NCI-H526 treated with DMSO at 0.1 percent for 48 hours (cell line): ENCODE results near the gene PER3.

Source experiments
- DNase-seq: peaks from one replicate; lab custom pipeline; 2025; lab: John Stamatoyannopoulos, UW

Gene PER3

DNA sequence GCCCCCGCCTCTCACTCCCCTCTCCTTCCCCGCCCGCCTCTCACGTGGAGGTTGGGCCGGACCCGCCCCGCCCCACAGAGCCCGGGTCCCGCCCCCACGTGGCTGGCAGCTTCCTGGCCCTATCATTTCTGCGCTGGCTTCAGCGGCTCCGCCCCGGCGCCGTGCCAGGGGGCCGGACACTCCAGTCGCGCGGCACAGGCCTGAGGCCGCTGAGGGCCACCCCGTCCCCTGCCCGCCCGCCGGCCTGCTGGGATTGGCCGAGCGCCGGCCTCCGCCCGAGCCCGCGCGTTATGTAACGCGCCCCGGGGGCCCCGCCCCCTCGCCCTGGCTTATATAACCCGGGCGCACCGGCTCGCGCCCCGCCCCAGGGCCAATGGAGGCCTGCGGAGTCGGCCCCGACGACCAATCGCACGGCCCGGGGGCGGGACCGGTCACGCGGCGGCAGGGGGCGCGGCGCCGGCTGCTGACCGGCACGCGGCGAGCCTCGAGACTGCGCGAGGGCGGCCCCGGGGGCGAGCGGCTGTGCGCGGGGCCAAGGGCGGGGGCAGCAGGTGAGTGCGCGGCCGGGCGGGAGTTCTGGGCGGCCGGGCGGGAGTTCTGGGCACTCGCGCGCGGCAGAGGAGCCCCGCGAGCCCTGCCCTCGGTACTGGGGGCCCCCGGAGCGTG is at the start of gene PER3:
Gene PER3, plus strand, starts transcription at position 466 of the 666 bp plus-strand sequence. CDS start 587 bp downstream, outside the sequence.
- peak; percentile 88 for DNase-seq

- no peak for DNase-seq
Observed at GRCh38 chr1:7738044-7738443, 46.0 kb upstream of the PER3 start.

DNA sequence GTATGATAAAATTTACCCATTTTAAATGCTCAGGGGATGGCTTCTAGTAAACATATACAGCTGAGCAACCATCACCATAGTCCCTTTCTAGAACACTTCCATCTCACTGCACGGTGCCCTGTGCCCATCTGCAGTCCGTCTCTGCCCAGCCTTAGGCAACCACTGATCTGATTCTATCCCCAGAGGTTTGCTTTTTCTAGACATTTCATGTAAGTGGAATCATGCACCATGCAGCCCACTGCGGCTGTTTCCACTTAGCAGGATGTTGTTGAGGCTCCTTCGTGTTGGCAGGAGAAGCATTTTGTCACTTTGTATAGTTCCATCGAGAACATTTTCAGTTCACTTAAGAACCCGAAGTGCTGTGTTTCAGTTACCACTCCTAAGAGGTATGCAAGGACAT is 40.7 kb upstream of the PER3 start:
- DNase-seq: no peak

DNA sequence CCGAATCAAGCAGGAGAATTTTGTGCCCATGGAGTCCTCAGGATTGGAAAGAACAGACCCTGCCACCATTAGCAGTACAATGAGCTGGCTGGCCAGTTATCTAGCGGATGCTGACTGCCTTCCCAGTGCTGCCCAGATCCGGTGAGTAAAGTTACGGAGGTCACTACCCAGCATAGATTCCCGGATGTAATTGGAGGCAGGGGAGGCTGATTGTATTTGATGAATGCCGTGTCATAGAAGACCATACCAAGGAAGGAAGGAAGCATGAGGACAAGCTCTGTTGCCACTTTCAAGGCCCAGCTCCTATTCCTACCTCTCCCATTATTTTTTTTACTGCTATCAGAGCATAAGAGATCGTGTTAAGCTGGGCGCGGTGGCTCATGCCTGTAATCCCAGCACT is 39.2 kb upstream of the PER3 start:
- no peak for DNase-seq

DNA sequence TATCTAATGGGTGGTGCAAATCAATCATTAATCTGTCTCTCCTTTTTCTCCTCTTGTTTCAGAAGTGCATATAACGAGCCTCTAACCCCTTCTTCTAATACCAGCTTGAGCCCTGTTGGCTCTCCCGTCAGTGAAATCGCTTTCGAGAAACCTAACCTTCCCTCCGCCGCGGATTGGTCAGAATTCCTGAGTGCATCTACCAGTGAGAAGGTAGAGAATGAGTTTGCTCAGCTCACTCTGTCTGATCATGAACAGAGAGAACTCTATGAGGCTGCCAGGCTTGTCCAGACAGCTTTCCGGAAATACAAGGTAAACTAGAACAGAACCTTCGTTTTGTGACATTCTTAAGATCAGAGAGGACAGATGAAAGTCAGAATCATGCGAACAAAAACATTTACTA is 38.3 kb upstream of the PER3 start:
- DNase-seq: no peak

- no peak for DNase-seq
Observed at GRCh38 chr1:7747605-7748004, 36.5 kb upstream of the PER3 start.

GRCh38 chr1:7749126-7749525 is 35.0 kb upstream of the PER3 start:
- DNase-seq: no peak

GRCh38 chr1:7751174-7751573 is 32.9 kb upstream of the PER3 start:
- DNase-seq: no peak

DNA sequence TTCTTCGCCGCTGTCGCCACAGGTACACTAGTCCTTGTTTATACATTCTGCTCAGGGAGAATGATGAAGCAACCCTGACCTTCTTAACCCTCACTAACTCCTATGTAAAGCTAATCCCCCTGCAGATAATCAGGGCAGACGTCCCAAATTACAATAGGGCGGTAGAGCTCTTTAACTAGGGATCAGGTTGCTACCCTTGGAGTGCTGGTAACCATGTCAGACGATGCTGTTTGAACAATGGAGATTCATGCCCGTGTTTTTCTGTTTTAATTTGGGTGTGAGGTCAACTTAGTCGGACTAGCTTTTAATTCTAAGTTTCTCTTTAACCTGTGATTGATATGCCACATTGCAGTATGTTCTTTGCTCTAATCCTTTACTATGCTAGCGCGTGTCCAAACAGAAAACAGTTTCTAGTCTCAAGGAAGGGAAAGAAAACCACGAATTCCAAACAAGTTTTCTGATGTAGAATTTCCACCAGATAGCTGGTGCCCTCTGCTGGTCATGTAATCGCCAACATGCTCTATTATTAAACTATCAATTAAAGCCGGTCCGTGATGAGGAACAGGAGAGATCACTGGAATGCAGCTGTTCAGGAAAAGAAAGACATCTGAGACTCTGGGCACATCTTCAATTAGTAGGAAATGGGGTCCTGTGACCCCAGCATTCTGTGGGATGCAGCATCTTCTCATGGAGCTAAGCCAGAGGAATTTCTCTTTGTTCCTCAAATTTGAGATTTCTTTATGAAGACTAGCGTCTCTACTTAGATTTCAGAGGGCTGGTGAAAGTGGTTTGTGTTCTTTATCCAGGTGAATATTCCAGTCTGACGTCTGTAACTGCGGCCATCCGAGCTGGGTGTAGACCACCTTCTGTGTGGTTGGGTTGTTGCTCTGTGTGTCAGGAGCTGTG is 31.3 kb upstream of the PER3 start:
- peak; percentile 48 for DNase-seq

DNA sequence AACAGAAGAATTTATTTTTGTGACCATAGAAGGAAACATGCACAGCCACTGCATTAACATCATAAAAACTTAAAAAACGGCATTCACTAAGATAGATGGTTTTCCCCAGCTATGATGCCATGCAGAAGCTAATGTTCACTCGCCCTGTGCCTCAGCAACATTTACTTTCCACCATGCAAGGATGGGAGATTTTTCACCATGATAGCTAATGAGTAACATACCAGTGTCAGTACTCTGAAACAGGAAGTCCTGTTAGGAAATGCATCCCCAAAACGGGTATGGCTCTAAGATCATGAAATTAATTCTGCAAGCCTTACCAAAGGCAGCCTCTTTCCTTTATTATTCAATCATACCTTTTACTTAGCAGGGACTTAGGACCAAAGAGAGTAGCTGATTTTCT is 30.4 kb upstream of the PER3 start:
- DNase-seq: no peak

DNA sequence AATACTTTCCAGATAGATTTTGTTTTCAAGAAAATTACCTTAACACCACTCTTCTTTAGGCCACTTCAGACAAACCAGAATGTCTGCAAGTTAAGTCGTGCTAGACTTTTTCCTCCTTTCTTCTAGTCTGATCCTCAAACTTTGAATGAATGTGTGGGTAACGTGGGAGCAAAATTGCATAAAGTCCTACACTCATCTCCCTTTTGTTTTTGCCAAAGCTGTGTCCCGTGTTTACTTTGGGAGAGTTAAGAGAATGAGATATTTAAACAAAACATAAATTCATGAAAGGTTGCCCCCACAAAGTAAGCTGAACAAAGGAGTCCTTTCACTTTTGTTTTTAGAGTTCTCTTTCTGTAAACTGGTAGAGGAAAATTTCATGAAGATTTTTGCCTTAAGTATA is 29.9 kb upstream of the PER3 start:
- DNase-seq: no peak

- no peak for DNase-seq
Observed at GRCh38 chr1:7755448-7755847, 28.6 kb upstream of the PER3 start.

GRCh38 chr1:7760245-7760644 is 23.8 kb upstream of the PER3 start:
- DNase-seq: no peak

GRCh38 chr1:7761103-7761502 is 23.0 kb upstream of the PER3 start:
- DNase-seq: no peak

- DNase-seq: no peak
Observed at GRCh38 chr1:7767176-7767575, 16.9 kb upstream of the PER3 start.

DNA sequence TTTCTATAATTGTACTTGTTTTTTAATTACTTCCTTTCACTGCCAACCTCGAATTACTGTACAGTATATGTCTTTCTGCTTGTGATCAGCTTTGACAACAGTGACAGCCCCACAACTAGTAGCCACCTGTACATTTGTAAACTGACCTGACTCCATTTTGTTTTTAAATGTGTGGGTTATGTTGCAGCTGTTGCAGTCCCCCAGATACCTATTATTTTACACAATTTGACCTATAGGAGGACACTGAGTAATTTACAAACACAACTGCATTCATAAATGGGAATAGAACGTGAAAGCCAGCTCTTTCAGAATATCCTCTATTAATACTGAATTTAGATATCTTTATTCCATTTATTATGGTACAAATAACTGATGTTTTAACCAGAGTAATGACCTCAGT is 15.5 kb upstream of the PER3 start:
- DNase-seq: no peak

DNA sequence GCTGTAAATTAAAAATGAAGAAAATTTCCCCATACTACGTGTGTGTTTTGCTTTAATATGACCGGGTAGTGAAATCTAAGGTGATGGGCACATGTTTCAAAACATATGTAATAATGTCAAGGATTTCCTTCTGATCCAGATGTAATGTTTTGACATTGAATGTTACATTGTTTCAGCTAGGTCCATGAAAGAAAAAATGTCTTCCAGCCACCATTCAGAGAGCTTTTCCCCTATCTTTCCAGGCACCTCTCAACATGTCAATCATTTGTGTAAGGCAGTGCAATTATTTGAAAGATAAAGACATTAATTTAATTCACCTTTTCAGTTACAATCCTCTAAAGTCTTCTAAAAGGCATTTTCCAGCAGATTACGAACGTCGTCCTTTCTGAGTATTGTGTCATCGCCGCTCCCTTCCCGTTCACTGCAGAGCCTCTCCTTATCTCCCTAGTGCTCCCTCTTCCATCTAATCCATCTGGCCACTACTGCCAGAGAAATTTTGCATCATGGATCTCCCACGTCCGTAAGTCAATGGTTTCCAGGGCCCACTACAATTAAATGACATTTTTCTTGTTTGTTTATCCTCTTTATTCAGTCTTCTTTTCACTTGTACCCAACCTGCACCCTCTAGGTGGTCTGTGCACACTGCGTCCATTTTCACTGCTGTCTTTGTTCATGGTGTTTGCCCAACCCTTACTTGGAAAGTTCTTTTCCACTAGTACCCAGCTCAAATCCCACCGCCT is 14.2 kb upstream of the PER3 start:
- no peak for DNase-seq

- DNase-seq: no peak
Observed at GRCh38 chr1:7770669-7770996, 13.5 kb upstream of the PER3 start.

DNA sequence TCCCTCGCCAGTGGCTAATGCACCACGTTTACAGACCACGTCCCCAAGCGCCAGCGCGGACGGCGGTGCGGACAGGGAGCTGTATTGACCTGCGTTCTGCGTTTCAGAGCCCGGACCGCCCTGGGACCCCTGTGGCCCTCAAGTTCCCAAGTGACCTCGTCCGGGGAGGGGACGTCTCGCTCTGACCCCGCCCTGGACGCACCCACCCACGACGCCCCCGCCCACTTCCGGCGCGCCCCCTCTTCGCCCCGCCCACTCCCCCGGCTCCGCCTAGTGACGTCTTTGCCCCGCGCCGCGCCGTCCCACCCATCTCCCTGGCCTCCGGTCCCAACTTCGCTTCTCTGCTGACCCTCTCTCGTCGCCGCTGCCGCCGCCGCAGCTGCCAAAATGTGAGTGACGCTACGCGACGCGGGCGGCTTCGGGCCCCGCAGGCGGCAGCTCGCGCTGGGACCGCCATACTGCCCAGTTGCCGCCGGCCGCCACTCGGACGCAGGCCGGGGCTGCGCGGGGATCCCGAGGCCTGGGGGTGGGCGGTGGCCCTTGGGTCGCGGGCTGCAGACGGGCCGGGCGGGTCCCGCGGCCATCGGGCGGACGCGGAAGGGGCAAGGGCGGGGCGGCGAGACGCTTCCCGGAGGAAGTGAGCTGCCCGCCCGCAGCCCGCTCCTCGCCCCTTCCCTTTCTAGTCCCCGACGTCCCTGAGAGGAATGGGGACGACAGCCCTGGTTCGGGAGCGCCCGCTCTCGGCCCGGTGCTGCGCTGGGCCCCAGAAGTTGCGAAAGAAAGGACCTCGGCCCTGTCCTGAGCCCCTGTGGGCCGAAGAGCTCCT is 12.9 kb upstream of the PER3 start, which contains the start of gene VAMP3:
Gene VAMP3, plus strand, starts transcription at position 300 of the 826 bp plus-strand sequence. Its CDS starts 88 bp downstream, at position 388.
- DNase-seq: peak; percentile 49

DNA sequence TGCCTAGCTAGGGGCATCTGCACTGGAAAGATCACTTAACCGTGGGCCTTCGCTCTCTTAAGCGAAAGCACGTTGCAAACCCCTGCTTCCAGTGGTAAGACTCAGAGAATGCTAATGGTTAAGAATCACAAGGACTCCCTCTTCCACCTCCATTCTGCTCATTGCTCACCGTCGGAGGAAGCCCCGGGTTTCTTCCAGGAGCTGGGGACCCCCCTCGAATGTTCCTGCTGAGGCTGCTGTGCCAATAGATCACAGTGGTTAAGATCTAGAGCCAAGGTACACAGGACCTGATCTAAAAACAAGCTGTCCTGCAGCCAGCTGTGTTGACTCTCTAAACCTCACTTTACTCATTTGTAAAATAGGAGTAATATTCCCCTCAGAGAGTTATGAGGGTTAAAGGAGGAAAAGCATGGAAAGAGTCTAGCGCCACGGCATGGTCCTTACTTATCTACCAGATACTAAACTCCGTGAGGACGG is 12.2 kb upstream of the PER3 start:
- no peak for DNase-seq

GRCh38 chr1:7777591-7777990 is 6.5 kb upstream of the PER3 start:
- no peak for DNase-seq

DNA sequence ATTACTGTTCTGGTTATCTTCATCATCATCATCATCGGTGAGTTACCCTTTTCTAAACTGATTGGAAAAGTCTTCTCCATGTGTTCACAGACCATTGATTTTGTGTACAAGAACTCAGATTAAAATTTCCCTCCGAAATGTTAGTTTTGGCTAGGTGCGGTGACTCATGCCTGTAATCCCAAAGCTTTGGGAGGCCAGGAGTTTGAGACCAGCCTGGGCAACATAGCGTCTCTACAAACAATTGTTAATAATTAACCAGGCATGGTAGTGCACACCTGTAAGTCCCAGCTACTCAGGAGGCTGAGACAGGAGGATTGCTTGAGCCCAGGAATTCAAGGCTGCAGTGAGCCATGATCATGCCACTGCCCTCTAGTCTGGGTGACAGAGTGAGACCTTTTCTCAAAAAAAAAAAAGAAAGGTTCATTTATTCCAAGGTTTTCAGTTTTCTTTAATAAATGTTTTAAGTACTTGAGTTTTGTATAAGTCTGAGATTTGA is 5.9 kb upstream of the PER3 start:
- DNase-seq: no peak
